ENCODE data around the gene IL2RA. TPM values are rescaled to one million over a fixed set of nuclear protein-coding genes. Genes with fewer than 3 reads are reported as not detected.

IL2RA gene
- total and polyA plus RNA-seq, 12 donors: 0.14 to 57.9 (median 3.1) TPM; not detected in 1

DNA sequence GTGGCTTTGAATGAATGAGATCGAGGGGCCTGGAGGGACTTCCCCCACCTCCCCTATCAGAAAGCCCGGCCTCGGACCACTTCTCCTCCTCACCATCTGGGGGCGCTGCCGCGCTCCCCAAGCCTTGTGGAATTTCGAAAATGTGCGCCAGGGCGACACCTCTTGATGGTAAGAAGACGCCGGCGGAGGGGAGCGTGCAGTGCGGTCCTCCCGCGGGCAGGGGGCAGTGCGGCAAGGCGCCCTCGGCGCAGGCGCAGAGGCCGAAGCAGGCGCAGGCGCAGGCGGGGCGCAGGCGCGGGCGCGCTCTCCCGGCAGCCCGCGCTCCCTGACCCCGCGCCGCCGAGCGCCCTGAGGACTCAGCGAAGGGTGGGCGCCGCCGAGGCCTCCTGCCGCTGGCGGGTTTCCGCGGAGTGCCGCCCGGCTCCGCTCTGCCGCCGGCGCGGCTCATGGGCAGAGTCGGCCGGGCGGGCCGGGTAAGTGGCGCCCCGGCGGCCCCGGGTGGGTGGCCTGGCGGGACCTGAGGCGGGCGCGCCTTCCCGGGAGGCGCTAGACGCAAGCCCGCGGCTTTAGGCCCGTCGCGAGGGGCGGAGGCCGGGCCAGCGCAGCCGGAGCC lies 26.7 kb upstream of the IL2RA start, which contains the start of gene RBM17:
TSS of gene RBM17 (plus strand) at position 314 of the 613 bp plus-strand sequence. CDS start 8,032 bp downstream, outside the sequence.
- peak; percentile 97 to 99 (median 98) for DNase-seq
- TF ChIP-seq POLR2A (IDR thresholded peaks at IDR 0.05): peak; percentile 63 to 80
- TF ChIP-seq, protein P1, sequence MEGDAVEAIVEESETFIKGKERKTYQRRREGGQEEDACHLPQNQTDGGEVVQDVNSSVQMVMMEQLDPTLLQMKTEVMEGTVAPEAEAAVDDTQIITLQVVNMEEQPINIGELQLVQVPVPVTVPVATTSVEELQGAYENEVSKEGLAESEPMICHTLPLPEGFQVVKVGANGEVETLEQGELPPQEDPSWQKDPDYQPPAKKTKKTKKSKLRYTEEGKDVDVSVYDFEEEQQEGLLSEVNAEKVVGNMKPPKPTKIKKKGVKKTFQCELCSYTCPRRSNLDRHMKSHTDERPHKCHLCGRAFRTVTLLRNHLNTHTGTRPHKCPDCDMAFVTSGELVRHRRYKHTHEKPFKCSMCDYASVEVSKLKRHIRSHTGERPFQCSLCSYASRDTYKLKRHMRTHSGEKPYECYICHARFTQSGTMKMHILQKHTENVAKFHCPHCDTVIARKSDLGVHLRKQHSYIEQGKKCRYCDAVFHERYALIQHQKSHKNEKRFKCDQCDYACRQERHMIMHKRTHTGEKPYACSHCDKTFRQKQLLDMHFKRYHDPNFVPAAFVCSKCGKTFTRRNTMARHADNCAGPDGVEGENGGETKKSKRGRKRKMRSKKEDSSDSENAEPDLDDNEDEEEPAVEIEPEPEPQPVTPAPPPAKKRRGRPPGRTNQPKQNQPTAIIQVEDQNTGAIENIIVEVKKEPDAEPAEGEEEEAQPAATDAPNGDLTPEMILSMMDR (IDR thresholded peaks at IDR 0.05): peak; percentile 99 to 100 (median 100)
- Histone ChIP-seq H3K4me3 (peak within 1 kb of the TSS; percentile 7 to 99 (median 81)), H3K9me3 (replicated peaks in 1 of 3) (no peaks in the 10 kb centered on the region), H3K27me3 (no peaks in the 10 kb centered on the region), H3K27ac (peak within 1 kb of the TSS in 4 of 5 donors; percentile 80 to 97 (median 90)), H3K4me1 (replicated peaks in 1 of 2) (peaks cover 17 to 47% of the 10 kb centered on the region in 2 donors), H3K36me3 (replicated peaks in 1 of 2) (no peaks in the 10 kb centered on the region)
- 0 to 2% (median 0%) methylated on average over 5 to 77 of the region's 77 CpGs for WGBS, 4 donors
- intact Hi-C loops (cut with DNase I): loop anchor here in 1 of 2 donors (10.0 kb wide), 2 partner anchors 74 to 316 kb away; no protein-coding TSS in a partner anchor

- DNase-seq: peak; percentile 86 to 97 (median 94)
- no peaks in the 10 kb centered on the region for H3K9me3 ChIP-seq (replicated peaks in 1 of 3)
- no peak overlapping the region for H3K4me3 ChIP-seq
- H3K27me3 ChIP-seq: no peaks in the 10 kb centered on the region
- peaks cover 17 to 31% of the 10 kb centered on the region in 2 donors for H3K4me1 ChIP-seq (replicated peaks in 1 of 2)
- no peak for TF ChIP-seq POLR2A (IDR thresholded peaks at IDR 0.05)
- TF ChIP-seq, protein P1 (IDR thresholded peaks at IDR 0.05): peak; percentile 58 to 81 (median 77)
- intact Hi-C loops (cut with DNase I): loop anchor here in 1 of 2 donors (10.0 kb wide), 2 partner anchors 72 to 318 kb away; no protein-coding TSS in a partner anchor
- H3K27ac ChIP-seq: peak overlapping the region in 2 of 5 donors; percentile 47 to 61
- 15 to 20% (median 18%) methylated on average over 18 to 19 of the region's 19 CpGs for WGBS, 4 donors
- no peaks in the 10 kb centered on the region for H3K36me3 ChIP-seq (replicated peaks in 1 of 2)
Measured at GRCh38 chr10:6086375-6087233, 24.4 kb upstream of the IL2RA start.

- WGBS, 4 donors: 50 to 59% (median 52%) methylated on average over 17 of the region's 17 CpGs
- no peak overlapping the region for H3K4me3 ChIP-seq
- H3K9me3 ChIP-seq (replicated peaks in 1 of 3): no peaks in the 10 kb centered on the region
- H3K27me3 ChIP-seq: no peaks in the 10 kb centered on the region
- DNase-seq: no peak
- no peak overlapping the region for H3K27ac ChIP-seq
- peaks cover 6 to 12% of the 10 kb centered on the region in 2 donors for H3K4me1 ChIP-seq (replicated peaks in 1 of 2)
- TF ChIP-seq, protein P1 (IDR thresholded peaks at IDR 0.05): no peak
- intact Hi-C loops (cut with DNase I): loop anchor here (2.0 to 10.0 kb wide), 3 partner anchors 69 to 321 kb away; no protein-coding TSS in a partner anchor
- H3K36me3 ChIP-seq (replicated peaks in 1 of 2): no peaks in the 10 kb centered on the region
Measured at GRCh38 chr10:6083523-6084475, 21.6 kb upstream of the IL2RA start.
